Measurements from ENCODE around the gene SELENOV.
A peak's percentile ranks its signal among the peaks of the same experiment; 100 is the strongest.

Gene SELENOV

DNA sequence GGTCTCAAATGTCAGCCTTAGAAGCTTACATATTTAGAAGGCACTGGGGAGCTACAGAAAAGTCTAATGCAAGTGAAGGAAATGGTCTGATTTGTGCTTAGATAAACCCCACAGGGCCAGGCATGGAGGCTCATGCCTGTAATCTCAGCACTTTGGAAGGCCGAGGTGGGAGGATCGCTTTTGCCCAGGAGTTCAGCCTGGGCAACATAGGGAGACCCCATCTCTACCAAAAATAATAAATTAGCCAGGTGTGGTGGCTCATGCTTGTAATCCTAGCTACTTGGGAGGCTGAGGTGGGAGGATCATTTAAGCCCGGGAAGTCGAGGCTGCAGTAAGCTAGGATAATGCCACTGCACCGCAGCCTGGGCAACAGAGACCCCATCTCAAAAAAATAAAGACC lies 18.9 kb upstream of the SELENOV start:
- no peak for DNase-seq

DNA sequence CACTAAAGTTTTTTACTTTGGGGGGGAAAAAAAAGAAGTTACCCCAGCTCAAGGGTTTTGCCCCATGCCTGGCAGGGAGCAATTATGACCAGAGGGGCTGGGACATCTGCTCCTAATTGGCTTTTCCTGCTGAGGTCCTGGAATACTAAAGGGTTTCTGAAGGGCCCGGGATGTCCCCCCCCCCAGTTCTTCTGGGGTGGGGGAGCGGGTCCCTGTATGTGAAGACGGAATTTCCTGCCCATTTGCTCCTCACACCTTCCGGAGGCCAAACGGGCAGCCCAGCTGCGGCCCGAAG lies 17.3 kb upstream of the SELENOV start:
- no peak for DNase-seq

DNA sequence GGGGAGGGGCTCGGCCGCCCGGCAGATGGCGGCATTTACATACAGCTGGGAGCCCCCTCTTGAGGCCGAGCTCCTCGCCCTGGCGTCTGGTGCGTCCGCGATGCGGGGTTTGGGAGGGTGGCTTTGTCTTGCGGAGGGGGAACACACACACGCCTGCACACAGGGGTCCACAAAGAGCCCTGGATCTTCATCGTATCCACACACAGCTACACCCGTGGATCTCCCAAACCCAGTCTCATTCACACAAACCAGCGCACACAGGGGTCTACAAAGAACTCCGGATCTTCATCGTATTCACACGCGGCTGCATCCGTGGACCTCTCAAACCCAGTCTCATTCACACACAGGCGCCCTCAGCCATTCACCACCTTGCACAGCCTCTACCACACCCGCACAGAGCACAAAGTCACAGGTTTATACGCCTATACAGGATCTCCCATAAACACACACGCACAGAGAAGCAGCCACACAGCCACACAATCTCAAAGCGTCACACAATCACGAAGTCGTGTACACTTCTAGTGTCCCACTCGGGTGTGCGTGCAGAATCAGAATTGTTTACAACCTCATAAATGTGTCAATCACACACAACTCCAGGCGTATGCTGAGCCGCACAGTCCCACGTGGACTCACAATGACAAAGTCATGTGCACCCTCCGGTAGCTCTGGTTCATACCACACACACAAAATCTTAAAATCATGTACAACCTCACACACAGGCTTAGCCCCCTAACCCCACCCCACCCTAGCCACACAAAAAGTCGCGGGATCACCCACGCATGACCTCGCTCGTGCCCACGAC lies 16.7 kb upstream of the SELENOV start:
- DNase-seq = no peak

DNA sequence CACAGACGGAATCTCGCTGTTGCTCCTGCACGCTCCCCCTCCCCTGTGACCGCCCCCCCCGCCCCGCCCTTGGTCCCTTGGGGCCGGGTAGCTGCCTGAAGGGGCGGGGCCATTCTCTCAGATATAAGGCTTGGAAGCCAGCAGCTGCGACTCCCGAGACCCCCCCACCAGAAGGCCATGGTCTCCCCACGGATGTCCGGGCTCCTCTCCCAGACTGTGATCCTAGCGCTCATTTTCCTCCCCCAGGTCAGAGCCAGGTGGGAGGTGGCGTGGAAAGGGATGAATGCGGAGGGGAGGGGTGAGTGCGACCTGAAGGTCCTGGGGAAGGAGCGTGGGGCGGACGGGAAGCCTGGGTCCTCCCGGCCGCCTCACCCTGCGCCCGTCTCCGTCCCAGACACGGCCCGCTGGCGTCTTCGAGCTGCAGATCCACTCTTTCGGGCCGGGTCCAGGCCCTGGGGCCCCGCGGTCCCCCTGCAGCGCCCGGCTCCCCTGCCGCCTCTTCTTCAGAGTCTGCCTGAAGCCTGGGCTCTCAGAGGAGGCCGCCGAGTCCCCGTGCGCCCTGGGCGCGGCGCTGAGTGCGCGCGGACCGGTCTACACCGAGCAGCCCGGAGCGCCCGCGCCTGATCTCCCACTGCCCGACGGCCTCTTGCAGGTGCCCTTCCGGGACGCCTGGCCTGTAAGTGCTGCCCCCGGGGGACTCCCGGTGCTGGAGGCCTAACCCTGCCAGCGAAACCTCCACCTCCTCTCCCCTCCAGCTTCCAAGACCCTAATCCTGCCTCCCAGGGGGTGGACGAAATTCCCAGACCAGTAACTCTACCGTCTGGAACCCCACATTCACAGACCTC lies 15.9 kb upstream of the SELENOV start, which contains the start of gene DLL3:
DLL3 (plus strand) TSS at position 150 of the 845 bp plus-strand sequence; CDS start at position 178, 28 bp downstream.
- no peak for DNase-seq

DNA sequence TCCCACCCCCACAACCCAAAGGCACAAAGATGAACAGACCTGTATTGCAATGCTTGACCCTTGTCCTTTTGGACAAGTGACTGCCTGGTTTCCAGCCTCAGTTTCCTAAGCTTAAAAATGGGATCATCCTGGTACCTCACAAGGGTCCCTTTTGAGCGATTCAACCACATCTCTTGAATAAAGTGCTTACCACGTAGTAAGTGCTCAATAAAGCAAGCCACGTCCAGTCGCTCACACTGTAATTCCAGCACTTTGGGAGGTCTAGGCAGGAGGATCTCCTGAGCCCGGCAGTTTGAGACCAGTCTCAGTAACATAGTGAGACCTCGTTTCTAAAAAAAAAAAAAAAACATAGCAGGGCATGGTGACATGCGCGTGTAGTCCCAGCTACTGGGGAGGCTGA lies 15.0 kb upstream of the SELENOV start:
- no peak for DNase-seq

DNA sequence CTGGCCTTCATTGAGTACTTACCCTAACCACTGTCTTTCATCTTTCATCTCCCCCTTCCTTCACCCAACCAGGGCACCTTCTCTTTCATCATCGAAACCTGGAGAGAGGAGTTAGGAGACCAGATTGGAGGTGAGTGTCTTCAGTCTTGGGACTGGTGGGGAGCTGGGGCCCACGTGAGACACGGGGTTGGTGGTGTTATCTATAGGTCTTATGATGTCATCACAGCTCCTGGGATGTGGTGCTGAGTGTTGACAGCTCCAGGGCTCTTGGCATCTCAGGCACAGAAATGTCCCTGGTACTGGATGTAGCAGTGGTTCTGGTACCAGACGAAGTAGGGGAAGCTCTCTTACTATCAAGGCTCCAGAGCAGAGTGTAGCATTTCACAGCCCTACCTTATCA lies 14.4 kb upstream of the SELENOV start:
- DNase-seq = no peak

DNA sequence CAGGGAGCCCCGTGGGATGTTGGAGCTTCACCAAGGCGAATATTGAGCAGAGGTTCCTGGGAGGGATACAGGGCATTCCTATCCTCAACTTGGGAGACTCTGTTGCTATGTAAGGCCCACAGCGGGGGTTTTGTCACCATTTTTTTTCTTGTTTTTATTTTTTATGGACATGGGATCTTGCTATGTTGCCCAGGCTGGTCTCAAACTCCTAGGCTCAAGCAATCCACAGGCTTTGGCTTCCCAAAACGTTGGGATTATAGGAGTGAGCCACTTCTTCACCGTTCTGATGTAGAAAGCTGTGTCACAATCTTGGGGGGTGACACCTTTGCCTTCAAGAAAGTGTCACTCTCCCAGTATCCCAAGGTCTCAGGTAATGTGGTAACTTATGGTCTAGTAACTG lies 13.6 kb upstream of the SELENOV start:
- no peak for DNase-seq

DNA sequence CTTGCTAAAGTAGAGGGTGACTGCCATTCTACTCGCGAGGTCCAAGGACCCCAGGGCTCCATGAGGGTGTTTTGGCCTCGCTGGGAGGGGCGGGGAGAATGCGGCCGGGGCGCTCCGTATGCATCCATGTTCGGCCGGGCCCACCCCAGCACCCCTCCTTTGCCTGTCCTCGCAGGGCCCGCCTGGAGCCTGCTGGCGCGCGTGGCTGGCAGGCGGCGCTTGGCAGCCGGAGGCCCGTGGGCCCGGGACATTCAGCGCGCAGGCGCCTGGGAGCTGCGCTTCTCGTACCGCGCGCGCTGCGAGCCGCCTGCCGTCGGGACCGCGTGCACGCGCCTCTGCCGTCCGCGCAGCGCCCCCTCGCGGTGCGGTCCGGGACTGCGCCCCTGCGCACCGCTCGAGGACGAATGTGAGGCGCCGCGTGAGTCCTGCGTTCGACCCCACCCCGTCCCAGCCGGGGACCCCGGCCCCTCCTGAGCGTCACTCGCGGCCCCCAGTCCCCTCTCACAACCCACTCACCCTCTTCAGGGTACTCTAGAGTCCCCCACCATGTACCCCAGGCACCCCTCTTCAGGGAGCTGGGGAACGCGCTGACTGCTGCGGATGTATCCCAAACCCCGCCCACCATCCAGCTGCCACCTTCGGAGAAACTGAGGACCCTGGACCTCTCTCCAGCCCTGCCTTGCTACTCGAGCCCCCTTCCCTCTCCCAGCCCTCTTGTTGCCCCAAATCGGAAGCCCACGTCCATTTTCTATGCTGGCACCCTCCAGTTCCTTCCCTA lies 12.1 kb upstream of the SELENOV start:
- peak; percentile 79 for DNase-seq

DNA sequence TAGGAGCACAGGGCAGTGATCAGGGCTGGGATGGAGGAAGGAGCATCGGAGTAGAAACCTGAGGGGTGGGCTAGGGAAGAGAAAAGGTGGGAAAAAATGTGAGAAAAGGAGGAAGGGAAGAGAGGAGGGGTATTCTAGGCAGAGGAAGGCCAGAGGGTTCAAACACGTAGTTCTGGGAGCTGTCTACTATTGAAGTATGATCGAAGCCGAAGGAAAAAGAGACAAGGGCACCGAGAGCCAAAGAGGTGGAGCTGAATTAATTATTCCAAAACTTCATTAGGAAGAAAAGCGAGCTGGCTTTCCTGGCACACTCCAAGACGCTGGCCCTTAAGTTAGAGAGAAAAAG lies 8.4 kb upstream of the SELENOV start:
- no peak for DNase-seq

DNA sequence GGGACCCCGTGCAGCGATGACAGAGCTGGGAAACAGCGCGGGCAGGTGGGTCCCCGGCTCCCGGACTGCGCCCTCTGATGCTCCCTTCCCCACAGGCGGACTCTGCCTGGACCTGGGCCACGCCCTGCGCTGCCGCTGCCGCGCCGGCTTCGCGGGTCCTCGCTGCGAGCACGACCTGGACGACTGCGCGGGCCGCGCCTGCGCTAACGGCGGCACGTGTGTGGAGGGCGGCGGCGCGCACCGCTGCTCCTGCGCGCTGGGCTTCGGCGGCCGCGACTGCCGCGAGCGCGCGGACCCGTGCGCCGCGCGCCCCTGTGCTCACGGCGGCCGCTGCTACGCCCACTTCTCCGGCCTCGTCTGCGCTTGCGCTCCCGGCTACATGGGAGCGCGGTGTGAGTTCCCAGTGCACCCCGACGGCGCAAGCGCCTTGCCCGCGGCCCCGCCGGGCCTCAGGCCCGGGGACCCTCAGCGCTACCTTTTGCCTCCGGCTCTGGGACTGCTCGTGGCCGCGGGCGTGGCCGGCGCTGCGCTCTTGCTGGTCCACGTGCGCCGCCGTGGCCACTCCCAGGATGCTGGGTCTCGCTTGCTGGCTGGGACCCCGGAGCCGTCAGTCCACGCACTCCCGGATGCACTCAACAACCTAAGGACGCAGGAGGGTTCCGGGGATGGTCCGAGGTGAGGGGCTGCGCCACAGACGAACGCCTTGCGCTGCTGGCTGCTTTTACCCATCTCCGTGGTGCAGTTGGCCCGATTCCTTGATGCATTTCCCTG lies 7.8 kb upstream of the SELENOV start:
- peak; percentile 55 for DNase-seq

DNA sequence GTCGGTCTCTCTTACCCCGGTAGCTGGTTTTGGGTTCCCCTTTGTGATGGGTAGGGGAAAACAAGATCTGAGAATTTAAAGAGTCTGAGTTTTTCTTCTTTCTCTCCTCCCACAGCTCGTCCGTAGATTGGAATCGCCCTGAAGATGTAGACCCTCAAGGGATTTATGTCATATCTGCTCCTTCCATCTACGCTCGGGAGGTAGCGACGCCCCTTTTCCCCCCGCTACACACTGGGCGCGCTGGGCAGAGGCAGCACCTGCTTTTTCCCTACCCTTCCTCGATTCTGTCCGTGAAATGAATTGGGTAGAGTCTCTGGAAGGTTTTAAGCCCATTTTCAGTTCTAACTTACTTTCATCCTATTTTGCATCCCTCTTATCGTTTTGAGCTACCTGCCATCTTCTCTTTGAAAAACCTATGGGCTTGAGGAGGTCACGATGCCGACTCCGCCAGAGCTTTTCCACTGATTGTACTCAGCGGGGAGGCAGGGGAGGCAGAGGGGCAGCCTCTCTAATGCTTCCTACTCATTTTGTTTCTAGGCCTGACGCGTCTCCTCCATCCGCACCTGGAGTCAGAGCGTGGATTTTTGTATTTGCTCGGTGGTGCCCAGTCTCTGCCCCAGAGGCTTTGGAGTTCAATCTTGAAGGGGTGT lies 7.1 kb upstream of the SELENOV start:
- no peak for DNase-seq

DNA sequence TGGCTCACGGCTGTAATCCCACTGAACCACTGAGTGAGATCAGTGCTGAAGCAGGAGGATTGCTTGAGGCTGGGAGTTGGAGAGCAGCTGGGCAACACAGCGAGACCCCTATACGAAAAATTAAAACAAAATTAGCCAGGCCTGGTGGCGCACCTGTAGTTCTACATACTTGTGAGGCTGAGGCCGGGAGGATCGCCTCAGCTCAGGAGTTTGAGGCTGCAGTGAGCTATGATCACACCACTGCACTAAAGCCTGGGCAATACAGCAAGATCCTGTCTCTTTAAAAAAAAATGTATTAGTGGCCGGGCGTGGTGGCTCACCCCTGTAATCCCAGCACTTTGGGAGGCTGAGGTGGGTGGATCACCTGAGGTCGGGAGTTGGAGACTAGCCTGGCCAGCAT lies 6.3 kb upstream of the SELENOV start:
- DNase-seq = no peak

DNA sequence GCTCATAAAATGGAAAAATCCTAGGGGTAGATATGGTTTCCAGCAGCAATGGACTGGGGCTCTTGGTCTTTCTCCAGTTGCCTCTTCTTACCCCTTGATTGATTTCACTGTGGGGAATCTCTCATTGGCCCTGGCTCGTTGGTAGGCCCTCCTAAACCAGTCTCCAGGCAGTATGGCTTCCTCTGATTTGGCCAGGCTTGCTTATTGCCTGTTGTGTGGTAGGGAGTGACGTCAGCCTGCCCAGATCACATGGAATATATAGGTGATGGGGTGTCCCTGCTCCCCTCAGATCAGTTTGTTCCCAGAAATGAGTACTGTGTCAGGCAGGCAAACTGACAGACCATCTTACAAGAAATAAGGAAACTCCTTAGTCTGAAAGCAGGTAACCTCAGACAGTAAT lies 5.7 kb upstream of the SELENOV start:
- no peak for DNase-seq

DNA sequence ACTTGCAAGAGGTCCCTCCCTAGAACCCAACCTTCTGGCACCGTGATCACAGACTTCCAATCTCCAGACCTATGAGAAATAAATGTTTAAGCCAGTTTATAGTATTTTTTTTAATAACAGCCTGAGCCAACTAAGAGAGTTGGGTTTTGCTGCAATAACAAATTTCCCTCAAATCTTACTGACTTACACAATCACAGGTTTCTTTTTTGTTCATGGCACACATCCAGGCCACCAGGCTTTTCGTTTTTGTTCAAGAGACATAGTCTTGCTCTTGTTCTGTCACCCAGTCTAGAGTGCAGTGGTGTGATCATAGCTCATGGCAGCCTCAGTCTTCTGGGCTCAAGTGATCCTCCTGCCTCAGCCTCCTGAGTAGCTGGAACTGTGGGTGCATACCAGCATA lies 2.0 kb upstream of the SELENOV start:
- DNase-seq = no peak

DNA sequence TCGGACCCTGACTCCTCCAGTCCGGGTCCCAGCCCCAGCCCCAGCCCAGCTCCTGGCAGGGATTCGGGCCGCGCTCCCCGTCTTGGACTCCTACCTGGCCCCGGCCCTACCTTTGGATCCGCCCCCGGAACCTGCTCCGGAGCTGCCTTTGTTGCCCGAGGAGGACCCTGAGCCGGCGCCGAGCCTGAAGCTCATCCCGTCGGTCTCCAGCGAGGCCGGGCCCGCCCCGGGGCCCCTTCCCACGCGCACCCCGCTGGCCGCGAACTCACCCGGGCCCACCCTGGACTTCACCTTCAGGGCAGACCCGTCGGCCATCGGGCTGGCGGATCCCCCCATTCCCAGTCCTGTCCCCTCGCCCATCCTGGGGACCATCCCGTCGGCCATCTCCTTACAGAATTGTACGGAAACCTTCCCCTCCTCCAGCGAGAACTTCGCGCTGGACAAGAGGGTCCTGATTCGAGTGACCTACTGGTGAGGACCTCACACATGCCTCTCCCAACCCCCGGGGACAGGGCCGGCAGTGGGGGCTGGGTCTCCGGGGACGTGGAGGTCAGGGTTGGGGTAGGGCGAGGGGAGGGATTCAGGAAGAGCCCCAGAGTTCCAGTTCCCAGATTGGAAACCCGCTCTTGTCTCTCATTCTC lies 732 bp downstream of the SELENOV start:
- DNase-seq = no peak

DNA sequence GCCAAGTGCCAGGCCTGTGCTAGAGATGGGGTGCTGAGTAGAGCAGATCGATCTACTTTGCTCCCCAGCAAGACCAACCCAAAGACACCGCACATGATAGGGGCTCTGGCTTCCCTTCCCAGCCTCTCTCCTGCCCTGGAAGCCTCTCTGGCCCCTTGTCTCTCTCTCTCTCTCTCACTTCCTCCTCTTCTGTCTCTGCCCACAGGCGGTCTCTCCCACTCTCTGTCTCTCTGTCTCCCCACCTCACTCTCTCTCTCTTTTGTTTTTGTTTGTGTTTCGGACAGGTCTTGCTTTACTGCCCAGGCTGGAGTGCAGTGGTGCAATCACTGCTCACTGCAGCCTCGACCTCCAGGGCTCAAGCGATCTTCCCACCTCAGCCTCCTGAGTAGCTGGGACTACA lies 1.3 kb downstream of the SELENOV start:
- DNase-seq = no peak

DNA sequence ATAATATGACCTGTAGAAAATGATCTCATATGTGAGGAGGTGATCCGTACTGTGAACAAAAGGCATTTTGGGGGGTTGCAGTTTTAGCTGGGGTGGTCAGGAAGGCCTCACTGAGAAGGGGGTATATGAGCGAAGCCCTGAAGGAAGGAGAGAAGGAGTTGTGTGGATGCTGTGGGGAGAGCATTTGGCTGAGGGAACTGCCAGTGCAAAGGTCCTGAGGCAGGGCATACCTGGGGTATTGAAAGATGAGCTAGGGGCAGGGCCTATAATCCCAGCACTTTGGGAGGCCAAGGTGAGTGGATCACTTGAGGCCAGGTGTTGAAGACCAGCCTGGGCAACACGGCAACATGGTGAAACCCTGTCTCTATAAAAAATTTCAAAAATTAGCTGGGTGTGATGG lies 2.5 kb downstream of the SELENOV start:
- DNase-seq = no peak

DNA sequence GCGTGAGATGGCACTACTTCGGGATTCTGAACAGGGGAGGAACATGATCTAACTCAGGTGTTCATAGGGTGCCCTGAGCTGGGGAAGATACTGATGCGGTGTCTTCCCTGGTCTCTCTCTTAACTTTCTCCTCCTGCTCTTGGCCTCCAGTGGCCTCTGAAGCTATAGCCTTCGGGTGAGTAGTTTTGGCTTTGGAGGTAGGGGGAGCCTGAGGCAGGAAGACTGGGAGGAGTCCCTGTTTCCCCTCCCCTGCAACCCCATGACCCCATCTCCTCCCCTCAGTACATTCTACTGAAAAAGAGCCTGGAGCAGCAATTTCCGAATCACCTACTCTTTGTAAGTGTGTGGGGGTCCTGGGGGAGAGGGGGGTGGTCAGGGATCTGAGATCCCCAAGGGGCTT lies 3.5 kb downstream of the SELENOV start:
- no peak for DNase-seq

DNA sequence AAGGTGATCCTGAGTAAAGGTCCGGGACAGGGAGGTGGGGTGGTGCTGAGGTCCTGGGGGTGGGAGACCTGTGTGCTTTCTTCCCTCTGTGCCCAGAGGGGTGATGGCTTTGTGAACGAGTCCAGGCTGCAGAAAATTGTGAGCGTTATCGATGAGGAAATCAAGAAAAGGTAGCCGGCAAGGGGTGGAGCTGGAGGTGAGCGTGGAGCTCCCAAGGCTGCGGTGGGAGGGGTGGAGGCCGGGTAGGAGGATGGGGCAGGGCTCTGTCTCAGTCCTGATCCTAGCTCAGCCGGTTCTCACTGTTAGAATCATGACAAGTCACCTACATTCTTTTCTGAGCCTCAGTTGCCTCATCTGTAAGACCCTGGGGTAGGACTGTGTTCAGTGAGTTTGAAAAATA lies 4.0 kb downstream of the SELENOV start:
- no peak for DNase-seq

DNA sequence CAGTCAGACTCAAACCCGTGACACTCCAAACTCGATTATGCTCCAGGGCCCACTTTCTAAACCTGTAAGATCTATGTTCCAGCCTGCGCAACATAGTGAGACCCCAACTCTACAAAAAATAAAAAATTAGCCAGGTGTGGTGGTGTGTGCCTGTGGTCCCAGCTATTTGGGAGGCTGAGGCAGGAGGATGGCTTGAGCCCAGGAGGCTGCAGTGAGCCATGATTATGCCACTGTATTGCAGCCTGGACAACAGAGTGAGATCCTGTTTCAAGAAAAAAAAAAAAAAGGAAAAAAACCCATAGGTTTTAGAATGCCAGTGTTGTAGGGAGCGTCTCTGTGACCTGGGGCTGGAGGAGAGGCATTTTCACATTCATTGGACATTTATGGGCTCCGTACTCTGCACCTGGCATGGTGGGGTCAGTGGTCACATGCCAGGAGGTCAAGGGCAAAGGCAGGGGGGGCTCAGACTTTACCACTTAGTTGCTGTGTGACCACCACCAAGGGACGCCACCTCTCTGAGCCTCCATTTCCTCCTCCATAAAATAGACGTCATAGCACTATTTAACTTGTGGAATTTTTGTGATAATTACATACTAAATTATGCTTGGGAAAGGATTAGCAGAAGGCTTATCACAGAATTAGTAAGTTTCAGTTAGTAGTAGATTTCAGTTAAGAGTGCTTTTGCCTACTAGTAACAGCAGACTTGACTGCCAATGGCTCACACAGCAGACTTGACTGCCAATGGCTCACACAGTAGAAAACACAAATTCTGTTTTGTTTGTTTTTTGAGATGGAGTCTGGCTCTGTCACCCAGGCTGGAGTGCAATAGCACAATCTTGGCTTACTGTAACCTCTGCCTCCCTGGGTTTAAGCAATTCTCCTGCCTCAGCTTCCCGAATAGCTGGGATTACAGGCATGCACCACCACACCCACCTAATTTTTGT lies 5.9 kb downstream of the SELENOV start:
- DNase-seq = no peak

DNA sequence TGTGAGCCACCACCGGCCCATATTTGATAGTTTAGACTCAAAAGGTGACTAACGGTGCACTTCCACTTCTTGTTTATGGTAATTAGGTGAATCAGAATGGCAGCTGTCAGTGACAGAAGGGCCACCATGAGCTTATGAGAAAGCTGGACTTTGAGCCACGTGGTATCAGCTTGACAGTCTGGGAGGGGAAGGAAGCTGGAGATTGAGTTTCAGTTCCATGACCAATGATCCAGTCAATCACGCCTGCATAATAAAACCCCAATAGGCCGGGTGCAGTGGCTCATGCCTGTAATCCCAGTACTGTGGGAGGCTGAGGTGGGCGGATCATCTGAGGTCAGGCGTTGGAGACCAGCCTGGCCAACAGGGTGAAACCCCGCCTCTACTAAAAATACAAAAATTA lies 9.6 kb downstream of the SELENOV start:
- peak; percentile 39 for DNase-seq

All from CD4-positive, alpha-beta T cell treated with Interleukin-15 for 1 hour (primary cell).